ENCODE data around the gene AKAP13. TPM values are rescaled to one million over a fixed set of nuclear protein-coding genes. Genes with fewer than 3 reads are reported as not detected.
A peak's percentile ranks its signal among the peaks of the same experiment; 100 is the strongest.

AKAP13 gene
- total RNA-seq, 1 experiment from 2014 or later: 47.3 TPM

- peaks cover 5 to 14% of the 10 kb centered on the region in 2 experiments for H3K9me3 Mint-ChIP-seq
- Histone ChIP-seq H2BK120ac (ENCODE audit: low read depth, low read length, poor library complexity, severe bottlenecking) (no peak overlapping the region), H3K27me3 (ENCODE audit: insufficient read depth, low read length) (no peaks in the 10 kb centered on the region), H3K4me1 (ENCODE audit: insufficient read depth, low read length) (no peaks in the 10 kb centered on the region; the same call in 1 of the 2 replicates), H3K56ac (ENCODE audit: insufficient read length, low read depth, low read length) (no peak overlapping the region), H3K4ac (ENCODE audit: low read depth, low read length) (no peak overlapping the region; the same call in 1 of the 2 replicates), H3K79me1 (ENCODE audit: insufficient read depth, low read depth, low read length, poor library complexity, severe bottlenecking) (no peaks in the 10 kb centered on the region), H4K20me1 (ENCODE audit: control insufficient read depth, insufficient read depth, insufficient read length) (no peaks in the 10 kb centered on the region), H2BK12ac (ENCODE audit: insufficient read length, low read depth, low read length) (no peak overlapping the region), H3K23me2 (ENCODE audit: insufficient read length, low read depth, low read length, poor library complexity, severe bottlenecking) (no peaks in the 10 kb centered on the region), H2BK15ac (ENCODE audit: low read depth, low read length) (no peak overlapping the region), H3K14ac (ENCODE audit: insufficient read depth, low read length) (no peak overlapping the region), H3K9ac (ENCODE audit: extremely low read depth, insufficient read length, low read length) (no peak overlapping the region), H2BK20ac (ENCODE audit: low read depth, low read length, poor library complexity, severe bottlenecking) (no peak overlapping the region), H3K9me3 (ENCODE audit: control insufficient read depth, low read depth, low read length) (no peaks in the 10 kb centered on the region), H2BK5ac (ENCODE audit: insufficient read length, low read length) (no peak overlapping the region), H3K79me2 (ENCODE audit: insufficient read depth, low read length) (peaks cover 6% of the 10 kb centered on the region; the same call in 1 of the 2 replicates), H4K8ac (replicated peaks; ENCODE audit: insufficient read length, low read depth, low read length) (no peak overlapping the region), H3K27ac (ENCODE audit: insufficient read length, low read depth, low read length) (no peak overlapping the region), H4K91ac (ENCODE audit: insufficient read length, low read depth, low read length) (no peak overlapping the region), H4K5ac (ENCODE audit: insufficient read length, low read depth, low read length) (no peak overlapping the region), H2AFZ (ENCODE audit: low read length) (no peak overlapping the region), H3T11ph (ENCODE audit: low read length) (peak overlapping the region; percentile 43), H3K23ac (ENCODE audit: insufficient read length, low read depth, low read length) (no peak overlapping the region), H3K18ac (ENCODE audit: insufficient read length, low read depth, low read length) (no peak overlapping the region), H2AK5ac (ENCODE audit: insufficient read length, low read length) (no peak overlapping the region), H3K4me2 (ENCODE audit: insufficient read depth, insufficient read length, low read length) (no peak overlapping the region)
- peaks cover 6 to 7% (median 7%) of the 10 kb centered on the region in 3 experiments for H3K36me3 Mint-ChIP-seq (ENCODE audit: insufficient read depth in 1 of 3, low read depth in 3 of 3)
- no peak for DNase-seq
- peak overlapping the region in 1 of 2 experiments; percentile 21; a peak in 1 of 5 replicates for H3K4me3 Mint-ChIP-seq
- H3K27ac Mint-ChIP-seq: peak overlapping the region in 2 of 3 experiments; percentile 42 to 88; a peak in 3 of 7 replicates
- peaks cover 20 to 27% of the 10 kb centered on the region in 2 experiments for H3K4me1 Mint-ChIP-seq
- TF ChIP-seq, protein P1, sequence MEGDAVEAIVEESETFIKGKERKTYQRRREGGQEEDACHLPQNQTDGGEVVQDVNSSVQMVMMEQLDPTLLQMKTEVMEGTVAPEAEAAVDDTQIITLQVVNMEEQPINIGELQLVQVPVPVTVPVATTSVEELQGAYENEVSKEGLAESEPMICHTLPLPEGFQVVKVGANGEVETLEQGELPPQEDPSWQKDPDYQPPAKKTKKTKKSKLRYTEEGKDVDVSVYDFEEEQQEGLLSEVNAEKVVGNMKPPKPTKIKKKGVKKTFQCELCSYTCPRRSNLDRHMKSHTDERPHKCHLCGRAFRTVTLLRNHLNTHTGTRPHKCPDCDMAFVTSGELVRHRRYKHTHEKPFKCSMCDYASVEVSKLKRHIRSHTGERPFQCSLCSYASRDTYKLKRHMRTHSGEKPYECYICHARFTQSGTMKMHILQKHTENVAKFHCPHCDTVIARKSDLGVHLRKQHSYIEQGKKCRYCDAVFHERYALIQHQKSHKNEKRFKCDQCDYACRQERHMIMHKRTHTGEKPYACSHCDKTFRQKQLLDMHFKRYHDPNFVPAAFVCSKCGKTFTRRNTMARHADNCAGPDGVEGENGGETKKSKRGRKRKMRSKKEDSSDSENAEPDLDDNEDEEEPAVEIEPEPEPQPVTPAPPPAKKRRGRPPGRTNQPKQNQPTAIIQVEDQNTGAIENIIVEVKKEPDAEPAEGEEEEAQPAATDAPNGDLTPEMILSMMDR (conservative IDR thresholded peaks at IDR 0.05): no peak
- H3K27me3 Mint-ChIP-seq (ENCODE audit: low read depth): no peaks in the 10 kb centered on the region
- no CpG with 5 or more reads among the region's 3 CpGs for WGBS (ENCODE audit: extremely low coverage, insufficient read length, low lambda C conversion rate)
Observed at GRCh38 chr15:85444122-85444745, 63.8 kb downstream of the AKAP13 start.
